Activated CD4-positive, alpha-beta T cell treated with anti-CD3 and anti-CD28 coated beads, Interleukin-10, Interleukin-2, amounts not matched to agents 100 ng/mL and 50 ng/mL, durations not matched to agents 16 hours and 8 hours (primary cell): ENCODE results near the gene SHISA5.

ENCODE experiments used
- DNase-seq: peaks from one replicate; pipeline ENCODE4 v3.0.0-alpha.2; 2020

SHISA5 gene

GRCh38 chr3:48429317-48429959 lies 74.5 kb downstream of the SHISA5 start:
- peak; percentile 42 for DNase-seq

- no peak for DNase-seq
These were observed 75.2 kb downstream of the SHISA5 start for GRCh38 chr3:48428572-48429316.

DNA sequence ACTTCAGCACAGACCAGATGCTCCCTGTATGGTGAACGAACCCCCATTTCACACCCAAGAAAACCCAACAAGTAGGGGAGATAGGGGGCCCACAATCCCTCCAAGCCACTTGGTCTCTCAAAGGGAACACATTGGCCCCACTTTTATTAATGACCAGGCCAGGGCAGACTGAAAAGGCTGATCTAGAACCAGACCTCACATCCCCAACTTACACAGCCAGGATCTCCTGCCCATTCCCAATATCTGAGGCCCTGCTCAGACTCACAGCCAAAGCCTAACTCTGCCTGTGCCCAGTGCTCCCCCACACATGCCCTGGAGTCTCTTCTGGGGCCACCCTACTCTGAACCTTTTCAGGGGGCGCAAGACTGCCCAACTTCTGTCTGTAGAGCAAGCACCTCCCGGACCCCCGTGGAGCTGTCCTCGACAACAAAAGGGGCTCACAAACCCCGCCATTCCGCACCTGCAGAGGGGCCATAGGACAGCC lies 75.8 kb downstream of the SHISA5 start:
- no peak for DNase-seq

DNA sequence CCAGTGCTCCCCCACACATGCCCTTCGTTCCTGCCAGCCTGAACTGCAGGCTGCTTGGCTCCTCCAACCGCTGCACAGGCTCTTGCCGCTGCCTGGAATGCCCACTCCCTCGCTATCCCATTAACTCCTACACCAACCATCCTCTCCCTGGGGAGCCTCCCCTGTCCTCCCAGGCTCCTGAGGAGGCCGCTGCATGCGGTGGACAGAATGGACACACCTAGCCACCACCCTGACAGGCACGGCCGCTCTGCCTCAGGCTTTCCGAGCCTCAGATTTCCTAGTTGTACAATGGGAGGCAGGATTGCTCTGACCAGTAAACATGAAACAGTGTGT lies 76.4 kb downstream of the SHISA5 start:
- DNase-seq, result no peak

- no peak for DNase-seq
These were observed 76.9 kb downstream of the SHISA5 start for GRCh38 chr3:48426944-48427629.

DNA sequence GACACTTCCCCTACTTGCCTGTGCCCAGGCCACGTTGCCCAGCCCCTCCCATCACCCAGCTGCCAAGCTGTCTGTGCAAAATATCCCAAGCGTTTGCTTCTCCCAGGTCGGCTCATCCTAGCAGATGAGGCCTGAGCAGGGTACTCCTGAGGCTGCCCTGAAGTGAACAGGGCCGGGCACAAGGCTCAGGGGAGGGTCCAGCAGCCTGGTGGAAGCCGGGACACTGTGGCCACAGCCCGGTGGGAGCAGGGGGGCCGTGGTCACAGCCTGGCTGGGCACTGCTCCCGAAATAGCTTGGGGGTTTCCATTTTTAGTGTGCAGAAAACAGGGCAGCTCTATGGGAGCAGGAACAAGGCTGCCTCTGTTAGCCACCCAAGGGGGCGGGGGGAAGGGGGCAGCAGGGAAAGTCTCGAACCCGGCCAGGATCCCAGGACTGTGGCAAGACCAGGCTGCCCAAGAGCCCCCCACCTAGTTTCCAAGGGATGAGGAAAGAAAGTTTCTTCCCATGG lies 77.5 kb downstream of the SHISA5 start:
- no peak for DNase-seq

DNA sequence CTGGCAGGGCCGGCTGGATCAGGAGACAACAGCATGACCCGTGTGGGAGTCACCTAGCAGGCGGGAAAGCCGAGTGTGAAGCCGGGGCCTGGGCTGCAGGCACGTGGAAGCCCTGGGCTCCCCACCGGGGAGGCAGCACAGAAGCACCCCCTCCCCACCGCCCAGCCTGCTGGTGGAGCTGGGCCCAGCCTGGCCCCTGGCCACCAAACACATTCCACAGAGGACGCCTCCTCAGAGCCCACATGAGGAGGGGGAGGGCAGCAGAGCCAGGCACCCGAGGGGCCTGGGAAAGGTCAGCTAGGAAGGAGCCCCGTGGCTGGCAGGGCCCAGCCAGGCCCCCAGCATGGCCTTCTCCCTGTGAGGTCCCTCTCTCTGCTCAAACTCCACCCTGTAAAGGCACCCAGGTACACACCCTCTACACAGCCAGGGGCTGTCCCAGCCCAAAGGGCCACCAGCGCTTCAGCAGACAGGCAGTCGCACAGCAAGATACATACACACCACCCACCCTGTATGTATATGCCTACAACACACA lies 78.6 kb downstream of the SHISA5 start:
- DNase-seq, result no peak

GRCh38 chr3:48423883-48424695 lies 79.9 kb downstream of the SHISA5 start:
- no peak for DNase-seq

GRCh38 chr3:48423241-48423882 lies 80.6 kb downstream of the SHISA5 start:
- no peak for DNase-seq

GRCh38 chr3:48422681-48423080 lies 81.3 kb downstream of the SHISA5 start:
- DNase-seq, result no peak

GRCh38 chr3:48422272-48422671 lies 81.7 kb downstream of the SHISA5 start:
- no peak for DNase-seq

DNA sequence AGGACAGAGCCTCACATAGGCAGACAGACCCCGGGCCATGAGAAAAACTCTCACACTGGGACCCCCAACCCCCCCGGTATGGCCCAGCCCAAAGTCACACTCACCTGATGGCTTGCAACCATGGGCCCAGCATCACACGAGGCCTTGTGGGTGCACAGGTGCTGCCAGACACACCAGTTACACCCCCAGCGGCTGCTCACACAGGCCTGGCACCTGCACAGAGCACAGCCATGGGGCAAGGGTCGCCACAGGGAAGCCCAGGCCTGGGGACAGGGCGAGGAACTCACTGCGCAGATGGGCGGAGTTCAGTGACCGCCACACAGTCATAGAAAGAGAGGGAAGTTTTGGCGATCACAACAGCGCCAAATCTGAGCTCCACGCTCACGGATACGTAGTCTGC lies 83.4 kb downstream of the SHISA5 start:
- DNase-seq, result no peak

DNA sequence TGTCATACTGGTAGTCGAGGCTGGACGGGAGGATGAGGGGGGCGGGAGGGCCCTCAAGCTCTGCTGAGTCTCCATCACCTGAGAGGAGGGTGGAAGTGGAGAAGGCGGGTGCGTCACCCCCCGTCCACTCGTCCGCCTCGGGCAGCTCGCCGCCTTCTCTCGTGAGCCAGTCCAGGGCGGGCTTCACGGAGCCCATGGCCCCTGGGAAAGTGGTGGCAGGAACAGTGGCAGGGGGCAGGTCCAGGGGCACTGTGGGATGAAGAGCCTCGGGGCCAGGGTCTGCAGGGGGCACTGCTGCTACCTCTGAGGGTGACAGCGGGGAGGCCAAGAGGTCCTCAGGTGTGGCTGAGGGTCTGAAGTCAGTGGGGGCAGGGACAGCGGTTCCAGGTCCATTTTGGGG lies 84.4 kb downstream of the SHISA5 start:
- no peak for DNase-seq

DNA sequence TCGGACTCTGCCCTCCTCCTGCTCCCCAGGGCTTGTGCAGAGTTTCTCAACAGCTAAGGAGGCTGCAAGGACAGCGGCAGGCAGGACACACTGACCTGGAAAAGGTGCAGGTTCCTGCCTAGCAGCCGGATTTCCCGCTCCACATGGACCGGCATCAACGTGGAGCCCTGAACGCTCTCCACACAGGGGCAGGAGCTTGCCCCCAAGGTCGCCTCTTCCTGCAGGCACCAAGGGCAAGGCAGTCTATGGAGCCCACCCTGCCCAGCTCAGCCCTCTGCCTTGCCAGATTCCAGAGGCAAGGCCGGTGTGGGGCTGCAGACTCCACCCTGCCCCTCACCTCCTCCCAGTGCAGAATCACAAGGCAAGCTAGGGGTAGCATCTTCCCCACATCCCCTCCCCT lies 84.8 kb downstream of the SHISA5 start:
- no peak for DNase-seq

- DNase-seq, result no peak
These were observed 85.3 kb downstream of the SHISA5 start for GRCh38 chr3:48418651-48419050.

DNA sequence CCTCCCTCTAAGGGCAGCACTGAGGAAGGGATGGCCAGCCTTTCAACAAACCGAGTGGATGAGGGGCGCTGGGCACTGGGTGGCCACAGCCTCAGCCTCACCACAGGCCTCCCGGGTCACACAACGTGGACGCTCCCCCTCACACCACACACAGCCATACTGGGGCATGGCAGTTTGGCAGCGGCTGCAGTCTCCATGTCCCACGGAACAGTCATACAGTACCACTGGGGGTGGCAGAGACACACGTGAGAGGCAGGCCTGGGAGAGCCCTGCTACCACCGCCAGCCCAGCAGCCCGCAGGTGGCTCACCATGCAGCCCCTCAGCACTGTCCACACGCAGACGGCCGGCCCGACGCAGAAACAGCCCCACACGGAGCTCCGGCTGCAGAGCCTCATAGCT lies 85.8 kb downstream of the SHISA5 start:
- no peak for DNase-seq
